ENCODE results near the gene TOGARAM1. TPM values are rescaled to one million over a fixed set of nuclear protein-coding genes. Genes with fewer than 3 reads are reported as not detected.
A peak's percentile ranks its signal among the peaks of the same experiment; 100 is the strongest.
"Not testable (repeated sequence)": the region's sequence is repeated elsewhere in the genome, so short reads cannot be mapped to it uniquely, and the experiment has no call there.

The TOGARAM1 gene
- total RNA-seq, 8 experiments from 2014 or later, result 7.3 to 29.9 (median 17.5) TPM

- 81 to 100% (median 94%) methylated on average over 1 to 3 of the region's 3 CpGs for WGBS, 10 experiments
- Histone ChIP-seq H3K4me1 (replicated peaks in 1 of 2) (no peaks in the 10 kb centered on the region), H3K4me3 (no peak overlapping the region), H3K27ac (no peak overlapping the region)
- ATAC-seq (replicated peaks in 6 of 8), result no peak
- in situ Hi-C loops (cut with MboI; ENCODE audit: low pct_unique_long_range_greater_than_20kb in 2 of 9, low sequenced_read_pairs in 9 of 9, unreplicated experiment in 9 of 9), result no loop called here
Measured at GRCh38 chr14:45068396-45068795, 106.4 kb downstream of the TOGARAM1 start.

GRCh38 chr14:45070215-45070614 is 108.2 kb downstream of the TOGARAM1 start:
- WGBS, 10 experiments, result 100% methylated on average over 1 of the region's 1 CpG; no CpG with 5 or more reads in 6 of the 10 experiments
- Histone ChIP-seq H3K4me1 (replicated peaks in 1 of 2) (no peaks in the 10 kb centered on the region), H3K4me3 (no peak overlapping the region), H3K27ac (no peak overlapping the region)
- in situ Hi-C loops (cut with MboI; ENCODE audit: low pct_unique_long_range_greater_than_20kb in 2 of 9, low sequenced_read_pairs in 9 of 9, unreplicated experiment in 9 of 9), result no loop called here
- ATAC-seq (replicated peaks in 6 of 8), result peak in 1 of 8 experiments; percentile 47

- no peaks in the 10 kb centered on the region for H3K4me1 ChIP-seq (replicated peaks in 1 of 2)
- peak in 1 of 8 experiments; percentile 36 for ATAC-seq (replicated peaks in 6 of 8)
- no peak overlapping the region for H3K27ac ChIP-seq
- 85 to 100% (median 100%) methylated on average over 1 to 6 of the region's 6 CpGs; no CpG with 5 or more reads in 2 of the 10 experiments for WGBS, 10 experiments
- in situ Hi-C loops (cut with MboI; ENCODE audit: low pct_unique_long_range_greater_than_20kb in 2 of 9, low sequenced_read_pairs in 9 of 9, unreplicated experiment in 9 of 9), result no loop called here
- H3K4me3 ChIP-seq, result no peak overlapping the region
Measured at GRCh38 chr14:45072126-45072525, 110.1 kb downstream of the TOGARAM1 start.

GRCh38 chr14:45073231-45073879 is 111.4 kb downstream of the TOGARAM1 start:
- ATAC-seq (replicated peaks in 6 of 8), result no peak
- no peak overlapping the region for H3K4me3 ChIP-seq
- in situ Hi-C loops (cut with MboI; ENCODE audit: low pct_unique_long_range_greater_than_20kb in 2 of 9, low sequenced_read_pairs in 9 of 9, unreplicated experiment in 9 of 9), result no loop called here
- 68 to 100% (median 94%) methylated on average over 2 to 5 of the region's 5 CpGs for WGBS, 10 experiments
- no peaks in the 10 kb centered on the region for H3K4me1 ChIP-seq (replicated peaks in 1 of 2)
- H3K27ac ChIP-seq, result no peak overlapping the region

- WGBS, 10 experiments, result 0 to 100% (median 80%) methylated on average over 1 of the region's 1 CpG; no CpG with 5 or more reads in 1 of the 10 experiments
- in situ Hi-C loops (cut with MboI; ENCODE audit: low pct_unique_long_range_greater_than_20kb in 2 of 9, low sequenced_read_pairs in 9 of 9, unreplicated experiment in 9 of 9), result no loop called here
- H3K27ac ChIP-seq, result no peak overlapping the region
- no peak overlapping the region for H3K4me3 ChIP-seq
- H3K4me1 ChIP-seq (replicated peaks in 1 of 2), result peaks cover 0 to 2% of the 10 kb centered on the region in 2 donors
- ATAC-seq (replicated peaks in 6 of 8), result peak in 3 of 8 experiments; percentile 76 to 89 (median 78)
Measured at GRCh38 chr14:45078323-45078722, 116.3 kb downstream of the TOGARAM1 start.

GRCh38 chr14:45080416-45080968 is 118.5 kb downstream of the TOGARAM1 start:
- in situ Hi-C loops (cut with MboI; ENCODE audit: low pct_unique_long_range_greater_than_20kb in 2 of 9, low sequenced_read_pairs in 9 of 9, unreplicated experiment in 9 of 9); H3K27ac ChIP-seq; ATAC-seq (replicated peaks in 6 of 8); H3K4me1 ChIP-seq (replicated peaks in 1 of 2); H3K4me3 ChIP-seq: not testable (repeated sequence)
- WGBS, 10 experiments, result 90 to 100% methylated on average over 1 to 2 of the region's 40 CpGs; no CpG with 5 or more reads in 8 of the 10 experiments

GRCh38 chr14:45081096-45081495 is 119.1 kb downstream of the TOGARAM1 start:
- H3K4me1 ChIP-seq (replicated peaks in 1 of 2), result peaks cover 8 to 11% of the 10 kb centered on the region in 2 donors
- ATAC-seq (replicated peaks in 6 of 8); H3K4me3 ChIP-seq; in situ Hi-C loops (cut with MboI; ENCODE audit: low pct_unique_long_range_greater_than_20kb in 2 of 9, low sequenced_read_pairs in 9 of 9, unreplicated experiment in 9 of 9); H3K27ac ChIP-seq: not testable (repeated sequence)
- WGBS, 10 experiments, result no CpG with 5 or more reads among the region's 3 CpGs

GRCh38 chr14:45082420-45082819 is 120.4 kb downstream of the TOGARAM1 start:
- Histone ChIP-seq H3K4me1 (replicated peaks in 1 of 2) (peaks cover 12 to 17% of the 10 kb centered on the region in 2 donors), H3K27ac (no peak overlapping the region), H3K4me3 (no peak overlapping the region)
- in situ Hi-C loops (cut with MboI; ENCODE audit: low pct_unique_long_range_greater_than_20kb in 2 of 9, low sequenced_read_pairs in 9 of 9, unreplicated experiment in 9 of 9), result no loop called here
- 38 to 100% (median 94%) methylated on average over 1 to 2 of the region's 2 CpGs for WGBS, 10 experiments
- no peak for ATAC-seq (replicated peaks in 6 of 8)

- in situ Hi-C loops (cut with MboI; ENCODE audit: low pct_unique_long_range_greater_than_20kb in 2 of 9, low sequenced_read_pairs in 9 of 9, unreplicated experiment in 9 of 9), result no loop called here
- peaks cover 12 to 17% of the 10 kb centered on the region in 2 donors for H3K4me1 ChIP-seq (replicated peaks in 1 of 2)
- peak overlapping the region in 1 of 2 donors; percentile 8 for H3K27ac ChIP-seq
- 0 to 40% (median 0%) methylated on average over 1 to 6 of the region's 10 CpGs; no CpG with 5 or more reads in 3 of the 10 experiments for WGBS, 10 experiments
- H3K4me3 ChIP-seq, result peak overlapping the region; percentile 70 to 90 (median 80)
- peak in 5 of 8 experiments; percentile 1 to 2 (median 1) for ATAC-seq (replicated peaks in 6 of 8)
Measured at GRCh38 chr14:45083617-45083975, 121.6 kb downstream of the TOGARAM1 start.

GRCh38 chr14:45083976-45084722 is 122.2 kb downstream of the TOGARAM1 start, which contains the start of gene PRPF39:
Gene PRPF39 (plus strand): TSS chr14:45084116. CDS start chr14:45095240, 11,124 bp downstream.
- WGBS, 10 experiments, result 0 to 26% (median 0%) methylated on average over 1 to 8 of the region's 49 CpGs
- Histone ChIP-seq H3K4me3 (peak within 1 kb of the TSS; percentile 70 to 90 (median 80)), H3K4me1 (replicated peaks in 1 of 2) (peaks cover 12 to 17% of the 10 kb centered on the region in 2 donors), H3K27ac (peak within 1 kb of the TSS; percentile 79 to 89)
- in situ Hi-C loops (cut with MboI; ENCODE audit: low pct_unique_long_range_greater_than_20kb in 2 of 9, low sequenced_read_pairs in 9 of 9, unreplicated experiment in 9 of 9), result no loop called here
- ATAC-seq (replicated peaks in 6 of 8), result peak; percentile 93 to 99 (median 96)

- H3K4me3 ChIP-seq, result peak overlapping the region; percentile 70 to 90 (median 80)
- peak in 3 of 8 experiments; percentile 1 to 13 (median 4) for ATAC-seq (replicated peaks in 6 of 8)
- no peak overlapping the region for H3K27ac ChIP-seq
- WGBS, 10 experiments, result 0 to 5% (median 0%) methylated on average over 3 to 4 of the region's 4 CpGs; no CpG with 5 or more reads in 1 of the 10 experiments
- H3K4me1 ChIP-seq (replicated peaks in 1 of 2), result peaks cover 12 to 17% of the 10 kb centered on the region in 2 donors
- in situ Hi-C loops (cut with MboI; ENCODE audit: low pct_unique_long_range_greater_than_20kb in 2 of 9, low sequenced_read_pairs in 9 of 9, unreplicated experiment in 9 of 9), result no loop called here
Measured at GRCh38 chr14:45084946-45085346, 123.0 kb downstream of the TOGARAM1 start.

- in situ Hi-C loops (cut with MboI; ENCODE audit: low pct_unique_long_range_greater_than_20kb in 2 of 9, low sequenced_read_pairs in 9 of 9, unreplicated experiment in 9 of 9), result no loop called here
- Histone ChIP-seq H3K4me1 (replicated peaks in 1 of 2) (peaks cover 7 to 17% of the 10 kb centered on the region in 2 donors), H3K4me3 (no peak overlapping the region), H3K27ac (no peak overlapping the region)
- peak in 2 of 8 experiments; percentile 73 to 76 for ATAC-seq (replicated peaks in 6 of 8)
- whole genome bisulfite sequencing, 10 experiments, result 0 to 100% (median 71%) methylated on average over 1 of the region's 1 CpG; no CpG with 5 or more reads in 1 of the 10 experiments
Measured at GRCh38 chr14:45089813-45090212, 127.8 kb downstream of the TOGARAM1 start.

- WGBS, 10 experiments, result 56 to 100% (median 96%) methylated on average over 1 to 2 of the region's 2 CpGs
- no peaks in the 10 kb centered on the region for H3K4me1 ChIP-seq (replicated peaks in 1 of 2)
- in situ Hi-C loops (cut with MboI; ENCODE audit: low pct_unique_long_range_greater_than_20kb in 2 of 9, low sequenced_read_pairs in 9 of 9, unreplicated experiment in 9 of 9), result no loop called here
- no peak overlapping the region for H3K27ac ChIP-seq
- H3K4me3 ChIP-seq, result no peak overlapping the region
- ATAC-seq (replicated peaks in 6 of 8), result no peak
Measured at GRCh38 chr14:45091710-45092109, 129.7 kb downstream of the TOGARAM1 start.
